HFF-Myc (cell line): ENCODE data around the gene CTXND1.

ENCODE experiments used
- DNase-seq: peaks from one replicate; pipeline ENCODE4 v3.0.0-alpha.2; 2011; ENCODE audit warnings: low read depth; ENCODE audit errors: extremely low read depth
- H3K4me3 ChIP-seq: replicated peaks from 2 replicates; pipeline ENCODE4 v1.5.1; 2011; ENCODE audit warnings: low read depth, mild to moderate bottlenecking, control low read depth, low read length
- CTCF ChIP-seq: IDR thresholded peaks from 2 replicates; pipeline ENCODE4 v1.5.1; 2012; ENCODE audit warnings: mild to moderate bottlenecking, low read depth, low read length, control low read depth; ENCODE audit errors: missing control alignments

CTXND1 gene

DNA sequence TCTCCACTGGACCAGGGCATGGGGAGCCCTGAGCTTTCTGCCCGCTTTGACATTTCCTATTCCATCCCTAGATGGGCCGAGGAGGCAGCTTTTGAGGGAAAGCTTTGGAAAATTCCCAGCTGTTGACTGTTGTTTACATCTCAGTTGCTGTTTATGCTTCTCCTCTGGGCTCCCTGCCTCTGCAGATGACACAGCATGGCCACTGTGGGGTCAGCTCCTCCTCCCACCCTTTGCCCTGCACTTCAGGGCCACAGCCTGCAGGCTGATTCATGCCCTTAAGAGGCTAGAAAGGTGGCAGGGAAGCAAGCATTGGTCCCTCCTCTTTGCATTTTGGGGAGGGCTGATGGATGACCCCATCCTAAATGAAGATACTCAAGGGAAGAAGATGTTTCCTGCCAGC lies 8.5 kb upstream of the CTXND1 start:
- H3K4me3 ChIP-seq: no peak overlapping the region
- DNase-seq: no peak
- no peak for TF ChIP-seq CTCF

- TF ChIP-seq CTCF: no peak
- no peak overlapping the region for H3K4me3 ChIP-seq
- DNase-seq: no peak
These were observed 8.0 kb upstream of the CTXND1 start for GRCh38 chr15:80259942-80260510.

DNA sequence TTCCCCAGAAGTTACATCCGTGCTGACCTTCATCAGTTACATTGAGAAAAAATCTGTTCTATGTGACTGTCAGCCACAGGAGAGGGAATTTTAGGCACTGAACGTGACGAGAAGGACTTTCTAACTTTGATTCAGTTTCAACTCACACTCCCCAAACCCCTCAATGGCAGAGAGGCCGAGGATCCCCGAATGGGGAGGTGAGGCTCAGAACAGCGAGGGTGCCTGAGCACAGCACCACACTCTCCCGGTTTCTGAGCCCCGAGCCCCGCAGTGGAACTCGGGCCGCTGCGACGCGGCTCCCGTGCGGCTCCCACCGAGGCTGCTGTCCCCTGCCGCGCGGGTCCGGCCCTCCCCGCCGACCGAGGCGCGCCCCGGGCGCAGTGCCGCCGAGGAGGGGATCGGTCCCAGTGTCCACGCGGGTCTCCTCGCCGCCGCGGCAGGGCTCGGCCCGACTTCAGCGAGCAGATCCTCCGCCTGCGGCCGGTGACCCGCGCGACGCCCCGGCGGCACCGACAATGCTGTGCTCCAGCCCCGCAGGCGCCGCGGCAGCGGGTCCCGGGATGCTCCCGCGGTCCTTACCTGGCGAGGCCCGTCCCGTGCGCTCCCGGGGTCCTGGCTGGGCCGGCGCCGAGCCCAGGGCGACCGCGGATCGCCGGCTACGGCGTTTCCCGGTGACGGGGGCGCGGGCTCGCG lies 439 bp downstream of the CTXND1 start:
- H3K4me3 ChIP-seq: no peak overlapping the region
- DNase-seq: no peak
- TF ChIP-seq CTCF: no peak

DNA sequence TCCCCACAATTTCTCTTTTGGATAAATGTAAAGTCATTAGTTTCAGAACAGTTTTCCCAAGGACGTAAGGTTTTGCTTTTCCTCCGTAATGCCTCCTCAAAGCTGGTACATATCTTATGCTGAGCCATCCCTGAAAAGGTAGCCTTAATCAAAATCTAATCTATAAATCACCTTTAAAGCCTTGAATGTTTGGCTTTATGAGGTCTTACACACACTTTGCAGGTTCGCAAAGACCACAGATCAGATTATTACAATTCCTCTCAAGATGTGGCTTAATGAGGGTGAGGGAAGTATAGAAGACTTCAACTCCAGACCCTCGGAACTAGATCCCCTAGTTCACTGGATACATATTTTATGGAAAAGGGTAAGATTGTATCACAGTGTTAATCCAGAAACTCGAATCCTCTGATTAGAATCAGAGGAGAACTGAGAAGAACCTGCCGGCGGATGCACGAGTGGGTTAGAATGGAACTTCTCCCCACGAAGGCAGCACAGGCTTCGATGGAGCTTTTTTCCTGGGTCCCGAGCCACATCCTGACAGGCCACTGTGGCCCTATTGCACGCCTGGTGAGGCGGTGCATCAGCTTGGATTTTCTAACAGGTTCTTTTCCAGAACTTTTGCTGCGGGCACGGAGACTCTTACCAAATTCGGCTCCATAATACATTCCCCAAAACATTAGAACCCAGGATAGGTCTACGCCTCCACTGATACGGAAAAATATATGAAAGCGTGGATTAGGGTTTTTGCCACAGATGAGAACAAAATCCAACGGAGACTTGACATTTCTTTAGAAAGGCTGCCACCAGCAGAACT lies 1.2 kb downstream of the CTXND1 start:
- H3K4me3 ChIP-seq: no peak overlapping the region
- no peak for DNase-seq
- TF ChIP-seq CTCF: no peak

GRCh38 chr15:80249973-80250372 lies 2.0 kb downstream of the CTXND1 start:
- H3K4me3 ChIP-seq: no peak overlapping the region

GRCh38 chr15:80247320-80247719 lies 4.7 kb downstream of the CTXND1 start:
- DNase-seq: no peak
- no peak for TF ChIP-seq CTCF
- no peak overlapping the region for H3K4me3 ChIP-seq

More at GRCh38 chr15:80249973-80250372, 2.0 kb downstream of the CTXND1 start:
- no peak for TF ChIP-seq CTCF
- no peak for DNase-seq
